SU-DHL-6 (cell line): ENCODE results near the gene SSR3.

ENCODE experiments used
- EZH2phosphoT487 ChIP-seq: fragments of 200-600 bp; sonication (generic), shearing (Covaris generic); conservative IDR thresholded peaks from 2 replicates; pipeline ENCODE4 v1.6.1; 2018; ENCODE audit warnings: mild to moderate bottlenecking, antibody characterized with exemption, low read length, moderate library complexity, mixed read lengths
- TF ChIP-seq, protein P1 (sequence below): fragments of 200-600 bp; sonication (generic); IDR thresholded peaks from one replicate; pipeline ENCODE4 v1.5.1; 2017; ENCODE audit warnings: antibody characterized with exemption, mild to moderate bottlenecking, low read length, moderate library complexity; ENCODE audit not compliant: insufficient read depth, poor library complexity, severe bottlenecking

- TF ChIP-seq, protein P1, sequence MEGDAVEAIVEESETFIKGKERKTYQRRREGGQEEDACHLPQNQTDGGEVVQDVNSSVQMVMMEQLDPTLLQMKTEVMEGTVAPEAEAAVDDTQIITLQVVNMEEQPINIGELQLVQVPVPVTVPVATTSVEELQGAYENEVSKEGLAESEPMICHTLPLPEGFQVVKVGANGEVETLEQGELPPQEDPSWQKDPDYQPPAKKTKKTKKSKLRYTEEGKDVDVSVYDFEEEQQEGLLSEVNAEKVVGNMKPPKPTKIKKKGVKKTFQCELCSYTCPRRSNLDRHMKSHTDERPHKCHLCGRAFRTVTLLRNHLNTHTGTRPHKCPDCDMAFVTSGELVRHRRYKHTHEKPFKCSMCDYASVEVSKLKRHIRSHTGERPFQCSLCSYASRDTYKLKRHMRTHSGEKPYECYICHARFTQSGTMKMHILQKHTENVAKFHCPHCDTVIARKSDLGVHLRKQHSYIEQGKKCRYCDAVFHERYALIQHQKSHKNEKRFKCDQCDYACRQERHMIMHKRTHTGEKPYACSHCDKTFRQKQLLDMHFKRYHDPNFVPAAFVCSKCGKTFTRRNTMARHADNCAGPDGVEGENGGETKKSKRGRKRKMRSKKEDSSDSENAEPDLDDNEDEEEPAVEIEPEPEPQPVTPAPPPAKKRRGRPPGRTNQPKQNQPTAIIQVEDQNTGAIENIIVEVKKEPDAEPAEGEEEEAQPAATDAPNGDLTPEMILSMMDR: no peak
- TF ChIP-seq EZH2phosphoT487: no peak
Measured at GRCh38 chr3:156604064-156604641, 49.2 kb upstream of the SSR3 start.
